ENCODE results near the gene KRTAP5-9. TPM values are rescaled to one million over a fixed set of nuclear protein-coding genes. Genes with fewer than 3 reads are reported as not detected.
A peak's percentile ranks its signal among the peaks of the same experiment; 100 is the strongest.
"Not testable (repeated sequence)": the region's sequence is repeated elsewhere in the genome, so short reads cannot be mapped to it uniquely, and the experiment has no call there.

KRTAP5-9 gene
- total RNA-seq, 1 donor: not detected

- H3K4me3 ChIP-seq (ENCODE audit: low read depth, low read length): no peak overlapping the region
- TF ChIP-seq CTCF (IDR thresholded peaks at IDR 0.05; ENCODE audit: insufficient read depth, low read depth, low read length): no peak
- DNase-seq (ENCODE audit: low read depth): no peak
Observed at GRCh38 chr11:71572811-71573210, 24.6 kb downstream of the KRTAP5-9 start.

- DNase-seq (ENCODE audit: low read depth): no peak
- no peak for TF ChIP-seq CTCF (IDR thresholded peaks at IDR 0.05; ENCODE audit: insufficient read depth, low read depth, low read length)
- H3K4me3 ChIP-seq (ENCODE audit: low read depth, low read length): no peak overlapping the region
Observed at GRCh38 chr11:71574418-71574817, 26.2 kb downstream of the KRTAP5-9 start.

DNA sequence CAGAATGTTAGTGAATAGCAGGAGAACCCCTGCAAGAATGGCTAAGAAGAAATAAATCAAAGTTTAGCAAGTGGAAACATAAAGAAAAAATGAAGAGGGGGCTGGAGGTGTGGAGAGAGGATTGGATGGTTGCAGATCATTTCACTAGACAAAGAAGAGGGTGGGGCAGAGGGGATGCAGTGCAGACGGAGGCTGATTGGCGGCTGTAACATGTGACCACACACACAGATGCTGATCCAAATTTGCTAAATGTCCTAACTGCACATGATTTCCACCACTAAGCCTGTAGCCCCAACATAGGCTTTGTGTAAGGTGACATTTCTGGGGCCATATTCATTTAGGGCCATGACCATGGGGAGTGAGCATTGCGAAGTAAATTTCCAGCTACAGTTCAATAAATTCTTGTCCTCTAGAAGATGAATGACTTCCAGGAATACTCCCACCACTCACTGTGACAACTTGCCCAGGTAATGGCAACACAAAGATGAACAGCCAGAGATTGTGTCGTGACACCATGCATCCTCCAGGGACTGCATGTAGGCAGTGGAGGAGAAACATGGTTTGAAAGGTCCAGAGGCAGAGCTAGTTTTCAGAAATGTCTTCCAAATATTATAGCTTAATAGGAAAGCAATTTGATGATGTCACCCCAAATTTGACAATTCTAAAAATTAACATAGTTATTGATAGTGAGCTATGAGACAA is 27.7 kb downstream of the KRTAP5-9 start:
- no peak for DNase-seq (ENCODE audit: low read depth)
- TF ChIP-seq CTCF (IDR thresholded peaks at IDR 0.05; ENCODE audit: insufficient read depth, low read depth, low read length): no peak
- H3K4me3 ChIP-seq (ENCODE audit: low read depth, low read length): no peak overlapping the region

- not testable (repeated sequence) for DNase-seq (ENCODE audit: low read depth); H3K4me3 ChIP-seq (ENCODE audit: low read depth, low read length)
Observed at GRCh38 chr11:71576688-71577465, 28.7 kb downstream of the KRTAP5-9 start.

GRCh38 chr11:71577469-71578004 is 29.3 kb downstream of the KRTAP5-9 start:
- DNase-seq (ENCODE audit: low read depth): no peak
- TF ChIP-seq CTCF (IDR thresholded peaks at IDR 0.05; ENCODE audit: insufficient read depth, low read depth, low read length): no peak
- H3K4me3 ChIP-seq (ENCODE audit: low read depth, low read length): no peak overlapping the region

DNA sequence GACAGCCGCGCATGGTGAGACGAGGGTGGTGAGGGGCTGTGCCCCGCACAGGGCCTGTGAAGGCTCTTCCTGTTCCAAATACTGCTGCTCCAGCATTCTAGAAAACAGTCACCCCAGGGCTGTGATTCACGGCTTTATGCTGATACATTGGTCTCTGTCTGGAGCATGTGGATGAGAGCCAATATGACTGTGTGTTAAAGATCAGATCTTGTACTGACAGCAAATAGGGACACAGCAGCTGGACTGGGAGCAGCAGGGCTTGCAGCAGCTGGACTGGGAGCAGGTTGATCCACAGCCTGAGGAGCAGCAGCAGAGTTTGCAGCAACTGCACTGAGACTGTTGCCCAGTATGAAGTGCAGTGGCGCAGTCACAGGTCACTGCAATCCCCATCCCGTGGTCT is 31.3 kb downstream of the KRTAP5-9 start:
- not testable (repeated sequence) for DNase-seq (ENCODE audit: low read depth); H3K4me3 ChIP-seq (ENCODE audit: low read depth, low read length)

DNA sequence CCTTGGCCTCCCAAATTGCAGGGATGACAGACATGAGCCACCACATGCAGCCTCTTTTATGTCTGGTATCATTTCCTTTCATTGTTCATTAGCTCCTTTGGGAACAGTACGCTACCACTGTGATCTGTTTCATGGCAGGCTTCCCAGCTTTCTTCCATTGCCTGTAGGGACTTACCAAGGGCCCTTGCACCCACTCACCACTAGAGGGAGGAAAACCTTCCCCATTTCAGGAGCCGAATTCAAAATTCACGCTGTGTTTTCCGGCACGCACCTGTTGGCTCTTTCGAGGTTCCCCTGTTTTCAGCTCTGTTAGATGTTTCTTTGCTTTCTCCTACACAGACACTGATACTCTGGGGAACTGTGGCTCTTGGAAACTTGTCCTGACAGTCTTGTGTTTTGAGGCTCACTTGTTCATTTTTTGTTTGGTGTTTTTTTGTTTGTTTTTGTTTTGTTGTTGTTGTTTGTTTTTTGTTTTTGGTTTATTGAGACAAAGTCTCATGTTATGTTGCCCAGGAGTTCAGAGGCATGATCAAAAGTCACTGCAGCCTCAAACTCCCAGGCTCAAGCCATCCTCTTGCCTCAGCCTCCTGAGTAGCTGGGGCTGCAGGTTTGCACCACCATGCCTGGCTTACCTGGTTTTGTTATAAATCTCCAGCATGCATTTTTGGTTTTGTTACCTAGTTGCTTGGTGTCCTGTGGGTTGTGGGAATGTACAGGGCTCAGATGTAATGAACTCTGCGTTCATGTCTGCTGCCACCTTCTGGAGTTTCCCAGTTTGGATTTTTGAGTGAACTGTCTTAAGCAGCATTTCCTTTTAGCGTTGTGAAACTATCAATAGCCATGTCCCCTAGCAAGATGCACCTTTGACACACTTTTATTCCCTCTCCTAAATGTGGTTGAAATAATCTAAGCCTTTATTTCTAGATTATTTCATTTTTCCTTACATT is 32.1 kb downstream of the KRTAP5-9 start:
- peak; percentile 59 for DNase-seq (ENCODE audit: low read depth)
- peak; percentile 89 for TF ChIP-seq CTCF (IDR thresholded peaks at IDR 0.05; ENCODE audit: insufficient read depth, low read depth, low read length)
- no peak overlapping the region for H3K4me3 ChIP-seq (ENCODE audit: low read depth, low read length)
